Uterus (tissue), 2 donors: ENCODE results near the gene PLA2G4B.

Experiments
- POLR2A ChIP-seq, 2 donors: fragments of 450-650 bp; IDR thresholded peaks; one replicate each; pipeline ENCODE4 v1.6.1; 2016; ENCODE audit warnings: antibody characterized with exemption in 2 of 2, mild to moderate bottlenecking in 1 of 2, moderate library complexity in 1 of 2
- TF ChIP-seq, protein P1 (sequence below), 4 experiments: fragments of 200-600 bp in 2 of 4; fragments of 450-650 bp in 2 of 4; sonication (generic) in 2 of 4; IDR thresholded peaks; one replicate each; pipeline ENCODE4 v1.5.1; 2016 to 2019; ENCODE audit warnings: antibody characterized with exemption in 4 of 4, mild to moderate bottlenecking in 2 of 4, moderate library complexity in 1 of 4

DNA sequence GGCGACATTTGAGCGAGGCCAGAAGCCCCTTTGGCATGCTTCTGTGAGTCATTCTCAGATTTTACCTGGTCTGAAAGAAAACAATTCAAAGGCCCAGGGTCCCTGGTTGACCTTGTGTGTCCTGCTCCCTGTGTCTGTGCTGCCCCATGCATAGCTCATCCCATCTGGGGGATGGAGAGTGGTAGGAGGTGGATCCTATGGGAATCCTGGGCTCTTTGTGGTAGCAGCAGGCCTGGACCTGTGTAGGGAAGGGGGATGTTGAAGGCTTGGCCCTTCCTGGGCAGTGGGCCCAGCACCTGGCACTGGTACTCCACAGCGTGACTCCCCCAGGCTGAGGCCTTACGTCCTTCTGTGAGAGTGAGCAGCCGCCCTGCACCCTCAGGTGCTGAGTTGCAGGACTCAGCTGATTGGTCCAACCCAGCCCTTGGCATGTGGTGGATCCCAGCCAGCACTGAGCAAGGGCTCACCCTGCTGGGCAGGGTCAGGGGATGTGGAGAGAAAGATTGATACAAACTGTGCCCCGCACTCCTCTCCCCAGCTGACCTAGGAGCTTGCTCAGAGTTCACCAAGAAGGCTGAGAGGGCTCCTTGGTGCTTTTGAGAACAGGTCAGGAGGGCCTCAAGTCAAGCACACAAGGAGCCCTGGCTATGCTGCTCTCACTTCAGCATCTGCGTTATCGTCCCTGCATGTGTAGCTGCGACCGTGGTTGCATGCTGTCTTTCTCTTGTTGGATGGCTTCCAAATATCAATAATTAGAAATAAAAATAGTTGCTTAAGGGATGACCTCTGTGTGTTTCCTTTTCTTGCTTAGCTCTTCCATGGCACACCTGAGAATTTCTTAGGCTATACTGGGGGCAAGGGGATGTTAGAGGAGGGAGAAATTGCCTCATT lies 32.1 kb upstream of the PLA2G4B start:
- TF ChIP-seq POLR2A (IDR thresholded peaks at IDR 0.05): no peak
- TF ChIP-seq, protein P1, sequence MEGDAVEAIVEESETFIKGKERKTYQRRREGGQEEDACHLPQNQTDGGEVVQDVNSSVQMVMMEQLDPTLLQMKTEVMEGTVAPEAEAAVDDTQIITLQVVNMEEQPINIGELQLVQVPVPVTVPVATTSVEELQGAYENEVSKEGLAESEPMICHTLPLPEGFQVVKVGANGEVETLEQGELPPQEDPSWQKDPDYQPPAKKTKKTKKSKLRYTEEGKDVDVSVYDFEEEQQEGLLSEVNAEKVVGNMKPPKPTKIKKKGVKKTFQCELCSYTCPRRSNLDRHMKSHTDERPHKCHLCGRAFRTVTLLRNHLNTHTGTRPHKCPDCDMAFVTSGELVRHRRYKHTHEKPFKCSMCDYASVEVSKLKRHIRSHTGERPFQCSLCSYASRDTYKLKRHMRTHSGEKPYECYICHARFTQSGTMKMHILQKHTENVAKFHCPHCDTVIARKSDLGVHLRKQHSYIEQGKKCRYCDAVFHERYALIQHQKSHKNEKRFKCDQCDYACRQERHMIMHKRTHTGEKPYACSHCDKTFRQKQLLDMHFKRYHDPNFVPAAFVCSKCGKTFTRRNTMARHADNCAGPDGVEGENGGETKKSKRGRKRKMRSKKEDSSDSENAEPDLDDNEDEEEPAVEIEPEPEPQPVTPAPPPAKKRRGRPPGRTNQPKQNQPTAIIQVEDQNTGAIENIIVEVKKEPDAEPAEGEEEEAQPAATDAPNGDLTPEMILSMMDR (IDR thresholded peaks at IDR 0.05): no peak
